HepG2 (cell line): Measurements from ENCODE around the gene GBE1.

Experiments
- POLR2A ChIP-seq, 2 experiments: IDR thresholded peaks; 2 replicates each; pipeline ENCODE4 v1.6.1; 2011; ENCODE audit warnings: low read depth in 2 of 2, low read length in 2 of 2, mild to moderate bottlenecking in 1 of 2, moderate library complexity in 1 of 2; ENCODE audit not compliant: insufficient read depth in 1 of 2
- SALL2 ChIP-seq: sonication (generic); formaldehyde crosslinking; IDR thresholded peaks from 2 replicates; pipeline ENCODE4 v1.8.1; 2023; ENCODE audit warnings: mild to moderate bottlenecking, missing genetic modification reagents, inconsistent platforms
- ZNF383 ChIP-seq: sonication (generic); formaldehyde crosslinking; IDR thresholded peaks from 2 replicates; pipeline ENCODE4 v1.4.0; 2020; ENCODE audit warnings: missing genetic modification reagents, mild to moderate bottlenecking, borderline replicate concordance
- ZNF781 ChIP-seq: sonication (generic); formaldehyde crosslinking; IDR thresholded peaks from 2 replicates; pipeline ENCODE4 v1.5.1; 2020; ENCODE audit warnings: borderline replicate concordance, mild to moderate bottlenecking, missing genetic modification reagents; ENCODE audit errors: not compliant biosample characterization
- ZNF782 ChIP-seq: sonication (generic); formaldehyde crosslinking; IDR thresholded peaks from 2 replicates; pipeline ENCODE4 v1.4.0; 2020; ENCODE audit warnings: missing genetic modification reagents, mild to moderate bottlenecking, borderline replicate concordance
- ZNF792 ChIP-seq: IDR thresholded peaks from 2 replicates; pipeline ENCODE4 v1.6.1; 2016
- TF ChIP-seq, protein P1 (sequence below), 2 experiments: sonication (generic) in 1 of 2; formaldehyde crosslinking in 1 of 2; IDR thresholded peaks; 2 replicates each; pipeline versions ENCODE4 v1.5.1 to v1.6.1; 2011 to 2020; ENCODE audit warnings: borderline replicate concordance in 1 of 2, low read depth in 1 of 2, low read length in 1 of 2, mild to moderate bottlenecking in 1 of 2, missing genetic modification reagents in 1 of 2, moderate library complexity in 1 of 2
- TF ChIP-seq, protein P2 (sequence below), 2 experiments: fragments of 450-650 bp in 1 of 2; sonication (generic) in 1 of 2; formaldehyde crosslinking; IDR thresholded peaks; 2 replicates each; pipeline versions ENCODE4 v1.5.0 to v1.8.0; 2020 to 2022; ENCODE audit warnings: mild to moderate bottlenecking in 1 of 2, missing genetic modification reagents in 1 of 2
- TF ChIP-seq, protein P3 (sequence below): sonication (generic); formaldehyde crosslinking; IDR thresholded peaks from 2 replicates; pipeline ENCODE4 v1.5.1; 2020; ENCODE audit warnings: missing genetic modification reagents, mild to moderate bottlenecking, borderline replicate concordance

DNA sequence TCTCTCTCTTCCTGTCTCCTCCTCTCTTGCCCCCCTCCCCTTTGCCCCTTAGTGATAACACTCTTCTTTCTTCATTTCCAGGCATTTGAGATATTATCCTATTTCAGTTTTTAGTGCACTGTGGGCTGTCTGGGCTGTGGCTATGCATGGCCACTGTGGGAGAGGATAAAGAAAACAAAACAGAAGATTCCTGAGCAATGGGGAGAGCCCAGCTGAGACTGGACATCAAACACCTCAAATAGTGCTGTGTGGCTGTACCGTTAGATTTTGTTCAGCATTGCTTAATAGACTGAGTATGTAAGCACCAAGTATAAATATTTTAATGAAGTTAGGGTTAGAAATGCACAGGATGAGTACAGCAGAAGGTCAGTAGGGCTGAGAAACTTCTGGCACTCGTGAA is 7.9 kb upstream of the GBE1 start:
- TF ChIP-seq POLR2A (IDR thresholded peaks at IDR 0.05; ENCODE audit: insufficient read depth in 1 of 2, low read depth in 2 of 2, low read length in 2 of 2): no peak
- no peak for TF ChIP-seq ZNF782 (CRISPR knock-in tag)
- TF ChIP-seq, protein P1, sequence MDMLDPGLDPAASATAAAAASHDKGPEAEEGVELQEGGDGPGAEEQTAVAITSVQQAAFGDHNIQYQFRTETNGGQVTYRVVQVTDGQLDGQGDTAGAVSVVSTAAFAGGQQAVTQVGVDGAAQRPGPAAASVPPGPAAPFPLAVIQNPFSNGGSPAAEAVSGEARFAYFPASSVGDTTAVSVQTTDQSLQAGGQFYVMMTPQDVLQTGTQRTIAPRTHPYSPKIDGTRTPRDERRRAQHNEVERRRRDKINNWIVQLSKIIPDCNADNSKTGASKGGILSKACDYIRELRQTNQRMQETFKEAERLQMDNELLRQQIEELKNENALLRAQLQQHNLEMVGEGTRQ (IDR thresholded peaks at IDR 0.05; ENCODE audit: low read depth, low read length): no peak
- TF ChIP-seq, protein P1 (CRISPR knock-in tag; IDR thresholded peaks at IDR 0.05; ENCODE audit: borderline replicate concordance): no peak
- no peak for TF ChIP-seq ZNF792
- no peak for TF ChIP-seq ZNF383 (CRISPR knock-in tag)
- TF ChIP-seq SALL2 (CRISPR knock-in tag): no peak
- TF ChIP-seq, protein P2, sequence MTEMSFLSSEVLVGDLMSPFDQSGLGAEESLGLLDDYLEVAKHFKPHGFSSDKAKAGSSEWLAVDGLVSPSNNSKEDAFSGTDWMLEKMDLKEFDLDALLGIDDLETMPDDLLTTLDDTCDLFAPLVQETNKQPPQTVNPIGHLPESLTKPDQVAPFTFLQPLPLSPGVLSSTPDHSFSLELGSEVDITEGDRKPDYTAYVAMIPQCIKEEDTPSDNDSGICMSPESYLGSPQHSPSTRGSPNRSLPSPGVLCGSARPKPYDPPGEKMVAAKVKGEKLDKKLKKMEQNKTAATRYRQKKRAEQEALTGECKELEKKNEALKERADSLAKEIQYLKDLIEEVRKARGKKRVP (CRISPR knock-in tag; IDR thresholded peaks at IDR 0.05): no peak
- TF ChIP-seq ZNF781 (CRISPR knock-in tag): no peak
- TF ChIP-seq, protein P3, sequence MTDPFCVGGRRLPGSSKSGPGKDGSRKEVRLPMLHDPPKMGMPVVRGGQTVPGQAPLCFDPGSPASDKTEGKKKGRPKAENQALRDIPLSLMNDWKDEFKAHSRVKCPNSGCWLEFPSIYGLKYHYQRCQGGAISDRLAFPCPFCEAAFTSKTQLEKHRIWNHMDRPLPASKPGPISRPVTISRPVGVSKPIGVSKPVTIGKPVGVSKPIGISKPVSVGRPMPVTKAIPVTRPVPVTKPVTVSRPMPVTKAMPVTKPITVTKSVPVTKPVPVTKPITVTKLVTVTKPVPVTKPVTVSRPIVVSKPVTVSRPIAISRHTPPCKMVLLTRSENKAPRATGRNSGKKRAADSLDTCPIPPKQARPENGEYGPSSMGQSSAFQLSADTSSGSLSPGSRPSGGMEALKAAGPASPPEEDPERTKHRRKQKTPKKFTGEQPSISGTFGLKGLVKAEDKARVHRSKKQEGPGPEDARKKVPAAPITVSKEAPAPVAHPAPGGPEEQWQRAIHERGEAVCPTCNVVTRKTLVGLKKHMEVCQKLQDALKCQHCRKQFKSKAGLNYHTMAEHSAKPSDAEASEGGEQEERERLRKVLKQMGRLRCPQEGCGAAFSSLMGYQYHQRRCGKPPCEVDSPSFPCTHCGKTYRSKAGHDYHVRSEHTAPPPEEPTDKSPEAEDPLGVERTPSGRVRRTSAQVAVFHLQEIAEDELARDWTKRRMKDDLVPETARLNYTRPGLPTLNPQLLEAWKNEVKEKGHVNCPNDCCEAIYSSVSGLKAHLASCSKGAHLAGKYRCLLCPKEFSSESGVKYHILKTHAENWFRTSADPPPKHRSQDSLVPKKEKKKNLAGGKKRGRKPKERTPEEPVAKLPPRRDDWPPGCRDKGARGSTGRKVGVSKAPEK (CRISPR knock-in tag): no peak
